Measurements from ENCODE around the gene PPP1R15B.

Gene PPP1R15B

DNA sequence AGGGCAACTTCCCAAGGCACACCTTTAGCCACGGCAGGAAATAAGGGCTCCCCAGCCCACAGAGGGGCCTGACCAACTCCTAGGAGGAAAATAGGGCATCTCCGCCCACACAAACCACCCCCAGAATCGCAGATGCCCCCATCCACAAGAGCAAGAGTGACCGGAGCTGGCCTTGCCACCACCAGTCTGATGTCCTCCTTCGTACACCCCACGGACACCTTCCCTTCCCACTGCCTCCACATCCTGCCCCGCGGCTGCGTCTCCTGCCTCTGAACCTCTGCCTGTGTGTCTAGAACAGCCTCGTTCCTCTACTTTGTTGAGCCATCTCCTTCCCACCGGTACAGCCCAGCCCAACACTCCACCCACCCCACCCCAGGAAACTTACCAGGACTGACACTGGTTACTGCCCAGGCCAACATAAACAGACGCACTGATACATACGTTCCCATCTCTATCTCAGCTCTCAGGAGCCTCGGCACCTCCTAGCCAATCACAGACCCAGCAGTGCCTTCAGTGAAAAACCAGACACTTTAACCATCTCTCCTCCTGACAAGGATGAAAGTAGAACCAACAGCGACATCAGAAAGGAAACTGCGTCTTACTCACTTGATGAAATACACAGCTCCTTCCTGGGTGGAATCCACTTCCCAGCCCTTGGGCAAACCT, 44.3 kb downstream of the PPP1R15B start:
- DNase-seq (ENCODE audit: low spot score), result no peak
- FAIRE-seq, result no peak

DNA sequence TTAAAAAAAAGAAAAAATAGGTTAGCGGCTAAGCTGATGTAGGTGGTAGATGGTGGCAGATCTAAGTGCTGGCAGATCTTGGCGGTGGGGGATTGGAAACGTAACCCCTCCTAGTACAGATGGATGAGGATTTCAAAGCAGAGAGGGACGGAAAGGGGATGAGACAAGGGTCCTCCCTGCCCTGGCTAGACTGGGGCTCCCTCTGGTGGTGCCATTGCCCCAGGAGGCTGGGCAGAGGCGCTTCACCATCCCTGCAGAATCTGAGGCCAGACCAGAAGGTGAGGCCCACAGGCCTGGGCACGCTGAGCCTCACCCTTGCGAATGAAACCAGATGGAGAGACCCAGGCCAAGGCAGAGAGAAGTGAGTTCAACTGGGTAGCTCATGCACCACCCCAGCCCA, 44.9 kb downstream of the PPP1R15B start:
- DNase-seq (ENCODE audit: low spot score) (peak; percentile 54), FAIRE-seq (no peak)

DNA sequence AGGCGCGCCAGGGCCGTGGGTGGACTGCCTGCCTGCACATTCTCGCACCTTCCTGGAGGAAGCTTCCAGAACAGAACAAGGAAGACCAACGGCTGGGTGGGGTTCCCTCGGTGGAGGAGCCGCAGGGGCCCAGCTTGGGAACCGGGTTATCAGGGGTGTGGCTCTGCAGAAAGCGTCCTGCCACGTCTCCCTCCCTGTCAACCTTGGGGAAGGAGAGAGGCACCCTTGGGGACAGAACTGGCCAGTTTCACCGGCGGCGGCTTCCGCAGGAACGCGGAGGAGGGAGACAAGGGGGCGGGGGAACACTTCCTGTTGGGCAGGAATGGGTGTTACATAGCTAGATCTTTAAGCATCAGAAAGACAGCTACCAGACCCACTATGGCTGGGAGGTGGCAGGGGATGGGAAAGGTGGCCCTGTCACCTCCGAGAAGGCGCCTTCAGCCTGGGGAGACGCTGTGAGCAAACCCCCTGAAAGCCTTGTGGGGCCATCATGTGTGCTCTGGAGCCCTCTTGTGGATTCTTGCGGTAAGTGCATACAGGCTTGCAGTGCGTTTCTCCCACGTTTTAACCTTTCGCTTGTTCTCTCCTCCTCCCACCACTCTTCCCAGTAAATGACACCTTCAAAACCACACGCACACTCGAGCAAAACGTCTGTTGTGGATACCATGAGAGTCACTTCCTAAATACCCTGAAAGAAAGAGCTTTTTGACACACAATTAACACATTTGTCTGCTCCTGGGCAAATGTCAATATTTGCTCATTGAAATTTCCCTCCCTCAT, 48.1 kb downstream of the PPP1R15B start:
- FAIRE-seq (no peak), DNase-seq (ENCODE audit: low spot score) (peak; percentile 80)

DNA sequence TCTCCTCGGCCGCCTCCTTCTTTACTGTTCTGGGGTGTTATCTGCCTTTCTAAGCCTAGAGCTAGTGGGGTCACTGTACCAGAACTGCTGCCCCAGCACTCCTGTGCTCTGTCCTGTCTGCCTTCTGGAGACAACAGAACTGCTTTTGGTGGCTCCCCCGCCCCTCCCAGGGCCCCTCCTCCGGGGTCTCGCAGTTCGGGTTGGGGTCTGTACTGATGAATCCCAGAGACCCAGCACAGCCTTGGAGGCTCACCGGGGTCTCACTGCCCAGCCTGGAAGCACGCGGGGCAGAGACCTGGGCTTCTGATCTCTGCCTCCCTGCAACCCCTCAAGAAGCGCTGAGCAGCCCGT, 48.7 kb downstream of the PPP1R15B start:
- no peak for FAIRE-seq
- no peak for DNase-seq (ENCODE audit: low spot score)

DNA sequence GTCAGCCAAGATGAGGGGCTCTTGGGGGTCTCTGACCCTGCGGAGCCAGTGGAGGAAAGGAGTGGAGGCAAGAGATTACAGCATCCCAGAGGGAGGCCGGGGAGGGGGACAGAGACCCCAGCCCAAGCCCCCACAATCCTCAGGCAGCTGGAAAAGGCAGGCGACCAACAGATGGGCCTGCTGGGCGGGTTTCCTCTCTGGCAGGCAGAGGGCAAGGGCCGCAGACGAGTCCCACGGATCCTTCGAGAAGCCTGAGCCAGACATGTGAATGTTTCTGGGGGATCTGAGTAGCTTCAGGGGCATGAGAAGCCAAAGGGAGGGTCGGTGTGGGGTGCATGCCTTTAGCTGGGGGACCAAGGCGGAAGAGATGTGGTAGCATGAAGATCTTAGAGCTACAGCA, 49.8 kb downstream of the PPP1R15B start:
- FAIRE-seq (no peak), DNase-seq (ENCODE audit: low spot score) (no peak)

DNA sequence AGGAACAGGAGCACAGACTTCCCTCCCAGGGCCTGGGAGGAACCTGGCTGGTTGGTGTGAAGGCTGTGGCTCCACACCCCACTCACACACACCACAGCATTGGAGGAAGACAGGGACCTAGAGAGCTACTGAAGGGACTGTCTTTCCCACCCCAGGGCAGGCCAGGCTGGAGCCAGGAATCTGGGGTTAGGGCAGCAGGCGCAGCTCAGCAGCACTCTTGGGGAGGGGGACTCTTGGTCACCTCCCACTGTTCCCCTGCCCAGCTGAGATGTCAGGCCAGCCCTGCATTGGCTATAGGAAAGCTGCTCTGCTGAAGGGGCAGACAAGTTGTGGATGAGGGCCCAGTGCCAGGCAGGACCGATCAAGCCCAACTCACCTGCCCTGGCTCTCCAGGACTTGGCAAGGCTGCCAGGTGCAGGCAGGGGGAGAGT, 50.3 kb downstream of the PPP1R15B start:
- FAIRE-seq (no peak), DNase-seq (ENCODE audit: low spot score) (no peak)

DNA sequence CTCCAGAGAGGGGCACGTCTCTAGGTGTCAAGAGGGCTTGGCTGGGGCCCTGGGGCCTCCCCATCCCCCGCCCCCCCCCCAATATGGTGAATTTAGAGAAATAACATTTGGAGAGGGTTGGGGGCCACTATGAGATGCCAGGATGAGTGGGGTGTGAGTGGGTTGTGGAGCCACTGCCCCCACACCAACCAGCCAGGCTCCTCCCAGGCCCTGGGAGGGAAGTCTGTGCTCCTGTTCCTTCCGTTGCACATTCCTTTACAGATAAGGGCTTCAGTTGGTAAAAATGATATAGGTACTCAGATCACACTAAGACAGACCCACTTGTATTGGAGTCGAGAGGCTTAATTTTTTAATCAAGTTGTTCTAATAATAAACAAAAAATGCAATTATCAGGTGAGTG, 51.3 kb downstream of the PPP1R15B start:
- no peak for FAIRE-seq
- no peak for DNase-seq (ENCODE audit: low spot score)

DNA sequence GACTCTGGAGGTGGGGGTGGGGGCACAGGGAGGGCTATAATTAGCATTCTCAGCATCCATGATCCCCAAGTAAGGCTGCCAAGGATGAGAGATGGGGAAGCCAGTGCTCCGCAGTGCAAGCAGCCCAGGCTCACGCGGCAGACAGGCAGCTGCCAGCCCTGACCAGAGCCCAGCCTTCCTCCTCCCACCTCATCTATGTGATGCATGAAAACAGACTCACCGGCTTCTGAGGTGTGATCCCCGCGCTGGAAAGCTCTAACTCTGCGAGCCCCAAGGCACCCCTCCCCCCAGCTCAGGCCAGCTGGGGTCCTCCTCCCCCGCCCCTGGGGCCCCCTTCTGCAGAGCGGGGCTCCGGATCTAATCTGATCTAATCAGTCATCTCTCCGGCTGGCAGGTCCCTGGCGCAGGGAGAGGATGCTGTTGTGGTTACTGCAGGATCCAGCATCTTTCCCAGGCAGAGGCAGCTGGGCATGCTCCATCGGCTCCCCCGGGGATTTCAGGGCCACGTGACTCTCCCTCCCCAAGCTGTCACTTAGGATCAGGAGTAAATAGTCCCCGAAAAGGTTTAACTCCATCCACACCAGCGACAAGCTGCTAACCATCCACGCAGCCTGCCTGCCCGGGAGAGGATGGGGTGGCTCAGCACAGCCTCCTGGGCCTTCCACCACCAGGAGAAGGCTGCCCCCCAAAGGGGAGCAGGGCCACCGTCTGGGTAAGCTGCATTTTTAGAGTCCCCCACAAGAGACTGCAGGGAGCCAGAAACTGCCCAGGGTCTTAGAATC, 52.0 kb downstream of the PPP1R15B start, which contains the start of gene PLEKHA6:
PLEKHA6 (minus strand) TSS at position 456 of the 782 bp plus-strand sequence. CDS start 86,202 bp downstream, outside the sequence.
- no peak for FAIRE-seq
- peak; percentile 37 for DNase-seq (ENCODE audit: low spot score)

DNA sequence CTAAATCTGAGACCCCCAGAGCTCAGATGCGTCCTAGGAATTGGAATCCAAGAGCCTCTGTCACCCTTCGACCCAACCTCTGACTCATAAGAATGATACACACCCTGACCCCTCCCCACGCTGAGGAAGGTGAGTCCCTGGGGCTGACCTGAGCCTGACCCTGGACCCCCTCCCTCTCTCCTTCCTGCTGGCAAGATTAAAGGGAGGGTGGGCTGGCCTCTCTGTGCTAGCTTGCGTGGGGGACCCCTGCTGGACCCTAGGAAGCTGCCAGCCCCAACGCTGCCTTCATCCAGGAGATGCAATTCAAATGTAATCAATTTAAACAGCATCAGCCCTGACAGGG, 52.5 kb downstream of the PPP1R15B start:
- no peak for DNase-seq (ENCODE audit: low spot score)
- FAIRE-seq, result no peak

DNA sequence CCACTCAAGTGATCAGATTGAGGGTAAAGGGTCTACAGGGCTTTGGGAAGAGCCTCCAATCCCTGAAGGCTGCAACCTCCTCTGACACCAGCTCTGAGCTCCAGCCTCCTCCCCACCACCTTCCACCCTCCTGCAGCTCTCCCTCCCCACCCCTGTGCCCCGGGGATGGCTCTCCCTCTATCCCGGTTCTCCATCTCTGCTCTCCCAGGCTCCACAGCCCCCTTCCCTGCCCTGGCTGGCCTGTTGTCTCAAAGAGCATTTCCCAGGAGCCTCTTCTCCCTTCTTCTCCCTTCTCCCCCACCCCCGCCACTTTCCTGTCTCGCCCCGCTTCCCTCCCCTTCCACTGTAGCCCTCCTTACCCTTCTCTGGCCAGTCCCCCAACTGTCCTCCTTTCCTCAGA, 53.0 kb downstream of the PPP1R15B start:
- DNase-seq (ENCODE audit: low spot score) (no peak), FAIRE-seq (no peak)

DNA sequence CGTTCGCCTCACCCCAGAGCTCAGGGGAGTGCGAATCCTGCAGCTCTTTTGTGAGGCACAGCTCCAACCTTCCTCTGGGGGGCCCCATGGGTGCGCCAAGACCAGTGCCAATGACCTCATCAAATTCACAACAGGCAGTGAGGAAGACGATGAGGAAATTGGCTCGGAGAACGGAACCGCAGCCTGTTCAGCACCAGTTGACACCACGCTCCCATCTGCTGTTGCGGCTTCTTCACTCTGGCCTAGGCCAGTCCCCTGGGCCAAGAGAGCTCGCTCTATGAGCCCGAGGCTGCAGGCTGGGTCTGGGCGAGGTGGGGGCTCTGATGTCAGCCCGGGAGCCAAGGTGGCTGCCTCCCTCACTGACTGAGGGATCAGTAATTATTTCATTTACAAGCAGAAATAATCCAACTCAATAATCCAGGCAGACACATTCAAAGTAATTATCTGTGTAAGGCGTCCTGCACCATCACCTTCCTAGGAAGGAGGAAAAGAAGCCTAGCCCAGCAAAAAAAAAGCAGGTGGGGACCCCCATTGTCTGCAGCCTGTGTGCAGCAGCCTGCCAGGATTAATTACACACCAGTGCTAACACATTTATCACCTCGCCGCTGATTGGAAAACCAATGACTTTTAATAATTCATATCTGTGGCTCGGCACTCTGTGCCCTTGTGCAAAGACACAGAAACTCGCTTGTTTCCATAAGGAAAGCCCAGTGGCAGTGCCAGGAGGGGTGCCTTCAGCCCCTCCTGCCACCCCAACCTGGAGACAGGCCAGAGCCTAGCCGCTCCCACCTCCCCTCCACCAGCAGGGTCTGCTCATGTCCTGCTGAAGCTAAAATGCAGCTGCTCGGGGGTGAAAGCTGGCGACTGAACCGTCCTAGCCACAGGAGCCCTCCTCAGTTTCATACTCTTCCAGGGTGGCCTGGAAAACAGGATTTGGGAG, 53.8 kb downstream of the PPP1R15B start:
- FAIRE-seq (no peak), DNase-seq (ENCODE audit: low spot score) (no peak)

DNA sequence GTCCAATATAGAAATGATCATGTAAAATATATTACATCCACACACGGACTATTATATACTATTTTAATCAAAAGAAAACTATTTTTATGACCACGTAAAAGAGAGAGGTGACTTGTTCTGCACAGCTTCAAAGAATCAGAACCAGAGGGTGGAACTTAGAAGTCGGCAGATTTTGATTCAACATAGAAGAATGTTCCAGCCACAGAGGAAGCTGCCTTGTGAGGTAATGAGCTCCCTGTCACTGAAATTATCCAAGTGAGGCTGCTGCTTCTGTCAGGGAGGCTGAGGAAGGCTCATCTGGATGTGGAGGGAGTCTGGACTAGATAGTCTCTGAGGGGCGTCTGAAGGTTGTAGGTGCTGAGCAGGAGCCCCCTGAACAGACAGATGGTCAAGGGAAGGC, 54.6 kb downstream of the PPP1R15B start:
- no peak for DNase-seq (ENCODE audit: low spot score)
- FAIRE-seq, result no peak

DNA sequence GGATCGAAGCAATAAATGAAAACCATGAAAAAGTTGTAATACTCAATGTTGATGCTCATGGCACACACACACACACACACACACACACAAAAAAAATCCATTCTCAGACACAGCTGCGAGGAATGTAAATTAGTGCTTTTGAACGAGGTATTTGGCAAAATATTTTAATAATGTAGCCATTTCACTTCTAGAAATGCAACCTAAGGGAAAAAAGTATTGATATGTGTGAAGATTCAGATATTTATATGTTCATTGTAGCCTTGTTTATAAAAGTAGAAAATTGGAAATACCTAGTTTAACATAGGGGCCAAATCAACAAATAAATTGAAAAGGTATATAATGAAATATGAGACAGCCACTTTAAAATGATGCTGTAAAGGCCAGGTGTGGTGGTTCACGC, 55.7 kb downstream of the PPP1R15B start:
- DNase-seq (ENCODE audit: low spot score) (no peak), FAIRE-seq (no peak)

DNA sequence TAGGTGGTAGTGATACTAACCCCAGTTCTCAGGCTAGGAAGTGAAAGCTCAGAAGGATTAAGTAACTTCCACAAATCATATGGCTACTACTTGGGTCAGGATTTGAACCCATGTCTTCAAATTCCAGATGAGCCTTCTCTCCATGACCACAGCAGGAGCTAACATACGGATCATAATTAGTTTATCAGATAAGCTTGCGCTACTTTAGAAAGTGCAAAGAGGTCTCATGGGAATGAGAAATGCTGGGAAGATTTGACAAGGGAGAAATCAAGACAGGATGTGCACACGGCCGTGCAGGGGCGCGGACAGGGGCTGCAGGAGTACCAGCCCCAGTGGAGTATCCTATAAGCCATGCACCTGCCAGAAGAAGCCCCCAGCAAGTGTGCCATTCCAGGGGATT, 57.0 kb downstream of the PPP1R15B start:
- DNase-seq (ENCODE audit: low spot score), result no peak
- no peak for FAIRE-seq
